GM19468 (cell line): ENCODE measurements around the gene MTMR1.

ENCODE experiments used
- ATAC-seq: cut with Tn5 transposase; IDR thresholded peaks from one replicate; pipeline ENCODE4 v1.9.1; 2021; ENCODE audit warnings: mild to moderate bottlenecking, moderate library complexity, moderate number of reproducible peaks; ENCODE audit not compliant: unreplicated experiment; ENCODE audit errors: extremely low read depth

MTMR1 gene

GRCh38 chrX:150774798-150775568, 81.8 kb downstream of the MTMR1 start:
- ATAC-seq = no peak

- no peak for ATAC-seq
Measured at GRCh38 chrX:150775569-150776350, 82.6 kb downstream of the MTMR1 start.

- no peak for ATAC-seq
Measured at GRCh38 chrX:150777328-150777992, 84.3 kb downstream of the MTMR1 start.

- no peak for ATAC-seq
Measured at GRCh38 chrX:150779385-150779784, 86.2 kb downstream of the MTMR1 start.

- ATAC-seq = no peak
Measured at GRCh38 chrX:150781677-150782076, 88.5 kb downstream of the MTMR1 start.

- ATAC-seq = no peak
Measured at GRCh38 chrX:150790021-150790420, 96.8 kb downstream of the MTMR1 start.

- ATAC-seq = no peak
Measured at GRCh38 chrX:150792949-150793527, 99.8 kb downstream of the MTMR1 start.

- ATAC-seq = no peak
Measured at GRCh38 chrX:150805736-150806135, 112.5 kb downstream of the MTMR1 start.

- ATAC-seq = no peak
Measured at GRCh38 chrX:150806827-150807226, 113.6 kb downstream of the MTMR1 start.

- no peak for ATAC-seq
Measured at GRCh38 chrX:150813922-150814321, 120.7 kb downstream of the MTMR1 start.
